ENCODE results near the gene SYNDIG1. TPM values are rescaled to one million over a fixed set of nuclear protein-coding genes. Genes with fewer than 3 reads are reported as not detected.

Gene SYNDIG1
- total RNA-seq, 2 donors from 2014 or later, result 0.78 TPM; not detected in 1

DNA sequence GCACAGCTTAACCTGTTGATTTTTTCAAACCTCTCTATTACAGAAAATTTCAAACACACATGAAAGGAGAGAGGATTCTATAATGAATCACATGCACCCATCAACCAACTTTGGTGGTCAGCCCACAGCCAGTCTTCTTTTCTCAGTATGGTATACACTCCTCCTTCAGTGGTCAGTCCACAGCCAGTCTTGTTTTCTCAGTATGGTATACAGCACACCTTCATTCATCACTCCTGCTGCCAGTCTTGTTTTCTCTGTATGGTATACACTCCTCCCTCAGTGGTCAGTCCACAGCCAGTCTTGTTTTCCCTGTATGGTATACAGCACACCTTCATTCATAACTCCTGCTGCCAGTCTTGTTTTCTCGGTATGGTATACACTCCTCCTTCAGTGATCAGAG is 67.8 kb downstream of the SYNDIG1 start:
- no peaks in the 10 kb centered on the region for H3K4me1 ChIP-seq
- no peak for DNase-seq
- TF ChIP-seq CTCF (IDR thresholded peaks at IDR 0.05), result no peak
- TF ChIP-seq POLR2A (IDR thresholded peaks at IDR 0.05), result no peak
- no peak overlapping the region for H3K4me3 ChIP-seq
- intact Hi-C loops (cut with DNase I), result no loop called here
- no peaks in the 10 kb centered on the region for H3K36me3 ChIP-seq (replicated peaks in 1 of 2; ENCODE audit: insufficient read depth in 1 of 2, low read depth in 2 of 2)
- H3K9me3 ChIP-seq, result peaks cover 0 to 10% (median 0%) of the 10 kb centered on the region in 3 donors
- no peak overlapping the region for H3K27ac ChIP-seq
- no peak for ATAC-seq
- no peaks in the 10 kb centered on the region for H3K27me3 ChIP-seq
- WGBS, 2 donors, result 59 to 67% methylated on average over 1 of the region's 1 CpG

DNA sequence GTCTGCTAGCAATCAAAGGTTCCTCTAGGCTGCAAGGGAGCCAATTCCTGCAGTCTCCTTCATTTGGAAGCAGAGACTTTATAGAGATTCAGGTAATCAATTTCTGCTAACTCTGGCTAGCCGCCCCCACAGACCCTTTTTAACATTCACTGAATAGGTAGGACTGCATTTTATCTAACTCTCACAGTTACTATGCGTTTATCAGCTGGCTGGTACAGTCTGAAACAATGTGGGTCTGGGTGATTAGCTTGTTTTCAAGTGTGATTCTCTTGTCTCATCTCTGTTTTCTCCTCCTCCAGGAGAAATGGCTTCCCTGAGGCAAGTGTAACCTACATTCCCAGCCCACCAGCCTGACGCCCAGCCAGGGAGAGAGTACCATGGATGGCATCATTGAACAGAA is 73.3 kb downstream of the SYNDIG1 start:
- WGBS, 2 donors, result 46 to 49% methylated on average over 3 of the region's 3 CpGs
- H3K27me3 ChIP-seq, result no peaks in the 10 kb centered on the region
- intact Hi-C loops (cut with DNase I), result no loop called here

DNA sequence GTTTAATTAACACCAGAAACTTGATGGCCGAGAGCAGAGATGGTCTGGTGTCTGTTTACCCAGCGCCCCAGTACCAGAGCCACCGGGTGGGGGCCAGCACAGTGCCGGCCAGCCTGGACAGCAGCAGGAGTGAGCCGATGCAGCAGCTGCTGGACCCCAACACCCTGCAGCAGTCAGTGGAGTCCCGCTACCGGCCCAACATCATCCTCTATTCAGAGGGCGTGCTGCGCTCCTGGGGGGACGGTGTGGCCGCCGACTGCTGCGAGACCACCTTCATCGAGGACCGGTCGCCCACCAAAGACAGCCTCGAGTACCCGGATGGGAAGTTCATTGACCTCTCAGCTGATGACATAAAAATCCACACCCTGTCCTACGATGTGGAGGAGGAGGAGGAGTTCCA is 73.7 kb downstream of the SYNDIG1 start:
- ATAC-seq (no peak), DNase-seq (no peak)
- no peak overlapping the region for H3K27ac ChIP-seq
- H3K36me3 ChIP-seq (replicated peaks in 1 of 2; ENCODE audit: insufficient read depth in 1 of 2, low read depth in 2 of 2), result no peaks in the 10 kb centered on the region
- no peak for TF ChIP-seq POLR2A (IDR thresholded peaks at IDR 0.05)
- no peak for TF ChIP-seq CTCF (IDR thresholded peaks at IDR 0.05)
- H3K4me1 ChIP-seq, result no peaks in the 10 kb centered on the region
- no peak overlapping the region for H3K4me3 ChIP-seq
- peaks cover 0 to 22% (median 0%) of the 10 kb centered on the region in 3 donors for H3K9me3 ChIP-seq
- 62 to 69% methylated on average over 8 to 19 of the region's 19 CpGs for WGBS, 2 donors
- H3K27me3 ChIP-seq, result no peaks in the 10 kb centered on the region
- intact Hi-C loops (cut with DNase I), result no loop called here

More for the DNA sequence above, 73.3 kb downstream of the SYNDIG1 start:
- ATAC-seq, result no peak
- no peak for TF ChIP-seq POLR2A (IDR thresholded peaks at IDR 0.05)
- no peak for TF ChIP-seq CTCF (IDR thresholded peaks at IDR 0.05)
- H3K4me3 ChIP-seq, result no peak overlapping the region
- no peaks in the 10 kb centered on the region for H3K36me3 ChIP-seq (replicated peaks in 1 of 2; ENCODE audit: insufficient read depth in 1 of 2, low read depth in 2 of 2)
- no peak overlapping the region for H3K27ac ChIP-seq
- no peaks in the 10 kb centered on the region for H3K4me1 ChIP-seq
- H3K9me3 ChIP-seq, result peaks cover 0 to 22% (median 0%) of the 10 kb centered on the region in 3 donors
- no peak for DNase-seq

DNA sequence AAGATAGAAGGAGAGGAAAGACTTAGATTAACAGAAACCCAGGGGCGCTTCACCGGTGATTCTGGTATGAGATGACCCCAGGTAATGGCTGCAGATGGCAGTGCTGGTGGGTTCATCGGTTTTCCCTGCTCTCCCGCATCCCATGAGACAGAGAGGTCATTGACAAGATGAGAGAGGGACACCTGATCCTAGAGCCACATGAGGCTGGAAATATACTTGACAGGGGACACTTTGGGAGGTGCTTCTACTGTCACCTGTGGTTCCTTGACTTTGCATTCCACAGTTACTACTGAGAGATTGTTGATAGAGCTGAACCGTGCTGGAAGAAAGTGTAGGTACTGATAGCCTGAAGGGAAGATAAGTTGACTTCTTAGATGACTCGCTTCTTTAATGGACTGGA is 74.3 kb downstream of the SYNDIG1 start:
- 63 to 78% methylated on average over 6 of the region's 6 CpGs for WGBS, 2 donors
- ATAC-seq (no peak), DNase-seq (no peak)
- H3K36me3 ChIP-seq (replicated peaks in 1 of 2; ENCODE audit: insufficient read depth in 1 of 2, low read depth in 2 of 2), result no peaks in the 10 kb centered on the region
- no peaks in the 10 kb centered on the region for H3K27me3 ChIP-seq
- intact Hi-C loops (cut with DNase I), result no loop called here
- H3K9me3 ChIP-seq, result peaks cover 0 to 22% (median 0%) of the 10 kb centered on the region in 3 donors
- no peak overlapping the region for H3K4me3 ChIP-seq
- TF ChIP-seq POLR2A (IDR thresholded peaks at IDR 0.05) (no peak), CTCF (IDR thresholded peaks at IDR 0.05) (no peak)
- no peak overlapping the region for H3K27ac ChIP-seq
- no peaks in the 10 kb centered on the region for H3K4me1 ChIP-seq

- peaks cover 0 to 22% (median 0%) of the 10 kb centered on the region in 3 donors for H3K9me3 ChIP-seq
- no peak overlapping the region for H3K27ac ChIP-seq
- H3K4me1 ChIP-seq, result no peaks in the 10 kb centered on the region
- H3K4me3 ChIP-seq, result no peak overlapping the region
- no peak for DNase-seq
- ATAC-seq, result no peak
- TF ChIP-seq POLR2A (IDR thresholded peaks at IDR 0.05) (no peak), CTCF (IDR thresholded peaks at IDR 0.05) (no peak)
- H3K27me3 ChIP-seq, result no peaks in the 10 kb centered on the region
- 53 to 72% methylated on average over 7 of the region's 7 CpGs for WGBS, 2 donors
- intact Hi-C loops (cut with DNase I), result no loop called here
- no peaks in the 10 kb centered on the region for H3K36me3 ChIP-seq (replicated peaks in 1 of 2; ENCODE audit: insufficient read depth in 1 of 2, low read depth in 2 of 2)
Observed at GRCh38 chr20:24544371-24544770, 74.9 kb downstream of the SYNDIG1 start.

Data from body of pancreas (tissue), 4 donors.